Lung (tissue), 12 donors: ENCODE data around the gene DOCK3. TPM values are rescaled to one million over a fixed set of nuclear protein-coding genes. Genes with fewer than 3 reads are reported as not detected.
"Not testable (repeated sequence)": the region's sequence is repeated elsewhere in the genome, so short reads cannot be mapped to it uniquely, and the experiment has no call there.

Experiments
- ATAC-seq: fragments of 200-7000 bp; cut with Tn5 transposase; one replicate; pipeline ENCODE4 v1.9.1; 2020; ENCODE audit warnings: moderate number of reproducible peaks; ENCODE audit not compliant: insufficient read depth, low FRiP score
- DNase-seq, 3 donors: peaks; one replicate each; pipeline ENCODE4 v3.0.0-alpha.2; 2013 to 2017
- H3K27ac ChIP-seq, 2 donors: one replicate each; pipeline ENCODE4 v1.5.1; 2013; ENCODE audit warnings: mild to moderate bottlenecking in 2 of 2, moderate library complexity in 2 of 2, control low read depth in 1 of 2, inconsistent platforms in 1 of 2, low read depth in 1 of 2, low read length in 1 of 2
- H3K27me3 ChIP-seq, 3 donors: one replicate each; pipeline ENCODE4 v1.5.1; 2013; ENCODE audit warnings: low read length in 2 of 3; ENCODE audit not compliant: control insufficient read depth in 3 of 3, insufficient read depth in 3 of 3
- H3K36me3 ChIP-seq, 4 donors: one replicate each; pipeline ENCODE4 v1.5.1; 2013; ENCODE audit warnings: low read length in 4 of 4, mild to moderate bottlenecking in 1 of 4, moderate library complexity in 1 of 4; ENCODE audit not compliant: control insufficient read depth in 4 of 4, insufficient read depth in 4 of 4
- H3K4me1 ChIP-seq, 5 donors: one replicate each; pipeline ENCODE4 v1.5.1; 2013; ENCODE audit warnings: low read length in 5 of 5, mild to moderate bottlenecking in 2 of 5, moderate library complexity in 1 of 5; ENCODE audit not compliant: control insufficient read depth in 5 of 5, insufficient read depth in 5 of 5
- H3K4me3 ChIP-seq: one replicate; pipeline ENCODE4 v1.5.1; 2013; ENCODE audit warnings: mild to moderate bottlenecking, control low read depth, moderate library complexity
- H3K9ac ChIP-seq, 2 donors: one replicate each; pipeline ENCODE4 v1.5.1; 2013; ENCODE audit warnings: low read length in 2 of 2, control low read depth in 1 of 2; ENCODE audit not compliant: insufficient read depth in 1 of 2
- H3K9me3 ChIP-seq, 4 donors: one replicate each; pipeline ENCODE4 v1.5.1; 2013; ENCODE audit warnings: low read length in 3 of 4, mild to moderate bottlenecking in 1 of 4, moderate library complexity in 1 of 4; ENCODE audit not compliant: control insufficient read depth in 4 of 4, insufficient read depth in 3 of 4
- WGBS, 2 donors: extraction: QIAGEN DNeasy Blood & Tissue Kit; methylation state at CpG; one replicate each; pipeline ENCODE4 v1.1.7; 2013; 5-methylcytosine and 5-hydroxymethylcytosine counted together
- polyA plus RNA-seq, 2 donors: library from polyadenylated mRNA; stranded (reverse); fragments of 200-250 nt; gene quantifications; one replicate each; pipeline ENCODE4 v1.2.1, GENCODE V29; 2013
- total RNA-seq, 2 donors: library from RNA; depleted of rRNA in 1 of 2; stranded (reverse); fragments of >200 nt in 1 of 2; gene quantifications; one replicate each; pipeline ENCODE4 v1.2.1, GENCODE V29; 2014 to 2021
- TF ChIP-seq, protein P1 (sequence below): IDR thresholded peaks from 2 replicates; pipeline ENCODE4 v1.5.1; 2012; ENCODE audit warnings: mild to moderate bottlenecking; ENCODE audit errors: control extremely low read depth, extremely low read depth
- donor health status: control.
- donor health status: control.
- donor health status: Bipolar disorder and iron deficiency.
- donor health status: healthy.
- donor health status: DM: yes; HTN: yes; CAD: no.

The DOCK3 gene
- total and polyA plus RNA-seq, 4 donors: 0.06 to 1.4 (median 0.34) TPM

DNA sequence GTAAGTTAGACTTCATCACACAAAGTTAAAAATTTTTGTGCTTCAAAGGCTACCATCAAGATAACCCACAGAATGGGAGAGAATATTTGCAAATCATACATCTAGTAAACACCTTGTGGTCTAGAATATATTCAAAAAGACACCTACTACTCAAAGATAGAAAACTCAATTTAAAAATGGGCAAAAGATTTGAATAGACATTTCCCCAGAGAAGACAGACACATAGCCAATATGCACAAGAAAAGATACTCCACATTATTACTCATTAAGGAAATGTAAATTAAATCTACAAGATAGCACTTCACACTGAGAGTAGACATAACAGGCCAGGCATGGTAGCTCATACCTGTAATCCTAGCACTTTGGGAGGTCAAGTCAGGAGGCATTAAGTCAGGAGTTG lies 622.6 kb downstream of the DOCK3 start:
- DNase-seq (no peak), ATAC-seq (no peak)
- Histone ChIP-seq H3K4me1 (no peaks in the 10 kb centered on the region), H3K27ac (no peak overlapping the region), H3K9ac (no peak overlapping the region), H3K27me3 (no peaks in the 10 kb centered on the region), H3K4me3 (no peak overlapping the region), H3K9me3 (peaks cover 0 to 3% (median 0%) of the 10 kb centered on the region in 4 donors), H3K36me3 (no peaks in the 10 kb centered on the region)
- TF ChIP-seq, protein P1, sequence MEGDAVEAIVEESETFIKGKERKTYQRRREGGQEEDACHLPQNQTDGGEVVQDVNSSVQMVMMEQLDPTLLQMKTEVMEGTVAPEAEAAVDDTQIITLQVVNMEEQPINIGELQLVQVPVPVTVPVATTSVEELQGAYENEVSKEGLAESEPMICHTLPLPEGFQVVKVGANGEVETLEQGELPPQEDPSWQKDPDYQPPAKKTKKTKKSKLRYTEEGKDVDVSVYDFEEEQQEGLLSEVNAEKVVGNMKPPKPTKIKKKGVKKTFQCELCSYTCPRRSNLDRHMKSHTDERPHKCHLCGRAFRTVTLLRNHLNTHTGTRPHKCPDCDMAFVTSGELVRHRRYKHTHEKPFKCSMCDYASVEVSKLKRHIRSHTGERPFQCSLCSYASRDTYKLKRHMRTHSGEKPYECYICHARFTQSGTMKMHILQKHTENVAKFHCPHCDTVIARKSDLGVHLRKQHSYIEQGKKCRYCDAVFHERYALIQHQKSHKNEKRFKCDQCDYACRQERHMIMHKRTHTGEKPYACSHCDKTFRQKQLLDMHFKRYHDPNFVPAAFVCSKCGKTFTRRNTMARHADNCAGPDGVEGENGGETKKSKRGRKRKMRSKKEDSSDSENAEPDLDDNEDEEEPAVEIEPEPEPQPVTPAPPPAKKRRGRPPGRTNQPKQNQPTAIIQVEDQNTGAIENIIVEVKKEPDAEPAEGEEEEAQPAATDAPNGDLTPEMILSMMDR: no peak

DNA sequence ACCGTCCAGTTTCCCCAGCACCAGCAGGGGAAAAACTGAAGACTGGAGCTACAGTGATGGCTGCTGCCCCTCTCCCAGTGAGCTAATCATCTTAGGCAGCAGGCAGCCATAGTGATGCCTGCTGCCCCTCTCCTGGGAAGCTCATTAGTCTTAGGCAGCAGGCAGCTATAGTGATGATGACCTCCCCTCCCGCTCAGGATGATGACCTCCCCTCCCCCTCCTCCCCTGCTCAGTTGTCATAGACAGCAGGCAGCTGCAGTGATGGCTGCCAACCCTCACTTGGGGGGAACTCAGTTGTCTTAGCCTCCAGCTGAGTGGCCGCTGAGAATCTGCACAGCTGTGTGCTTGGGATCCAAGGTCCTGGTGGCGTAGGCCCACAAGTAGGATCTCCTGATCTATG lies 629.5 kb downstream of the DOCK3 start:
- no peaks in the 10 kb centered on the region for H3K9me3 ChIP-seq
- TF ChIP-seq, protein P1: no peak
- H3K4me1 ChIP-seq: no peaks in the 10 kb centered on the region
- ATAC-seq (no peak), DNase-seq (peak in 2 of 3 donors; percentile 1 to 13)
- no peaks in the 10 kb centered on the region for H3K36me3 ChIP-seq
- no peak overlapping the region for H3K4me3 ChIP-seq
- no peaks in the 10 kb centered on the region for H3K27me3 ChIP-seq
- H3K27ac ChIP-seq: no peak overlapping the region
- WGBS, 2 donors: 61 to 67% methylated on average over 4 of the region's 4 CpGs
- H3K9ac ChIP-seq: no peak overlapping the region

DNA sequence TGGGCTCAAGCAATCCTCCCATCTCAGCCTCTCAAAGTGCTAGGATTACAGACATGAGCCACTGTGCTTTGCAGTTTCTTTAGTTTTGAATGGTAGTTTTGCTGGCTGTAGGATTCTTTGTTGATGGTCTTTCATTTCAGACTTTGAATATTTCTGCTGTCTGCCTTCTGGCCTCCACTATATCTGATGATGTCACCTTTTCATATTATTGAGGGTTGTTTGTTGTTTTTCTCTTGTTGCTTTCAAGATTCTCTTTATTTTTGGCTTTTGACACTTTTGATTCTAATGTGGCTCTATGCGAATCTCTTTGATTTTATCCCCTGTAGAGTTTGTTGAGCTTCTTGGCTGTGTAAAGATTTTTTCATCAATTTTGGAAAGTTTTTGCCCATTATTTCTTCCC lies 631.4 kb downstream of the DOCK3 start:
- Histone ChIP-seq H3K9ac (no peak overlapping the region), H3K4me3 (no peak overlapping the region), H3K9me3 (no peaks in the 10 kb centered on the region), H3K27me3 (no peaks in the 10 kb centered on the region), H3K27ac (no peak overlapping the region), H3K36me3 (no peaks in the 10 kb centered on the region), H3K4me1 (no peaks in the 10 kb centered on the region)
- 97 to 100% methylated on average over 1 of the region's 1 CpG for WGBS, 2 donors
- ATAC-seq (no peak), DNase-seq (no peak)
- TF ChIP-seq, protein P1: no peak

DNA sequence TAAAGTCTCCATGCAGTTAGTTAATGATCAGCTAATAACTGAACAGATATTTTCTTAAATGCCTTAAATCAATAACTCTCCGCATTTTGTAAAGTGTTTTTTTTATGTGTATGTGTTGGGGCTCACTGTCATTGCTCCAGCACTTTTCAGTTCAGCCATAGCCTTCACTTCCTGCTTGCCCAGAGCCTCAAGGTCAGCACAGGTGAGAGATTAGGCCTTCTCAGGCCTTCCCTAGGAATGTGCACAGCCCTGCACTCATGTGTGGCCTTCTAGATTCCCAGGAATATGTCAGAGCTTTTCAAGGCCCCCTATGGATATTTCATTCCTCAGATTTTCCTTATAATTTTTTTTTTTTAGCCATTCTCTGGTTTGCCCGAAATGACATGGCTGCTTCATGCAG lies 632.7 kb downstream of the DOCK3 start:
- ATAC-seq (no peak), DNase-seq (no peak)
- H3K9me3 ChIP-seq: no peaks in the 10 kb centered on the region
- no peak overlapping the region for H3K9ac ChIP-seq
- no peaks in the 10 kb centered on the region for H3K36me3 ChIP-seq
- H3K27me3 ChIP-seq: no peaks in the 10 kb centered on the region
- H3K4me1 ChIP-seq: no peaks in the 10 kb centered on the region
- H3K4me3 ChIP-seq: no peak overlapping the region
- TF ChIP-seq, protein P1: no peak
- 87 to 98% methylated on average over 2 of the region's 2 CpGs for WGBS, 2 donors
- no peak overlapping the region for H3K27ac ChIP-seq

DNA sequence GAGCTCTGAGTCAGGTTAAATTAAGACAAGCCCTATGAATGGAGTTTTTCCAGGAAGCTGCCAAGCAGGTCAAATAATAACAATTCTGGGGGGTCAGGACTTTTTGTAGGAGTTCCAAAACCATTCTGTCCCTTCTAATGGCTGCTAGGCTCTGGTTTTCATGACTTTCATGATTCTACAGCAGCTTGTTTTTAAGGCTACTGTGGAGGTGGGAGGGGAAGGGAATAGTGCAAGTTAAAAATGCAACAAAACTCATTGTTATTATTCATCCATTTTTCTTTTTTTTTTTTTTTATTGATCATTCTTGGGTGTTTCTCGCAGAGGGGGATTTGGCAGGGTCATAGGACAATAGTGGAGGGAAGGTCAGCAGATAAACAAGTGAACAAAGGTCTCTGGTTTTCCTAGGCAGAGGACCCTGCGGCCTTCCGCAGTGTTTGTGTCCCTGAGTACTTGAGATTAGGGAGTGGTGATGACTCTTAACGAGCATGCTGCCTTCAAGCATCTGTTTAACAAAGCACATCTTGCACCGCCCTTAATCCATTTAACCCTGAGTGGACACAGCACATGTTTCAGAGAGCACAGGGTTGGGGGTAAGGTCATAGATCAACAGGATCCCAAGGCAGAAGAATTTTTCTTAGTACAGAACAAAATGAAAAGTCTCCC lies 633.3 kb downstream of the DOCK3 start:
- H3K36me3 ChIP-seq, ATAC-seq: not testable (repeated sequence)
- 83% methylated on average over 1 of the region's 5 CpGs; no CpG with 5 or more reads in 1 of the 2 donors for WGBS, 2 donors

More for the DNA sequence above, 633.3 kb downstream of the DOCK3 start:
- H3K9ac ChIP-seq, H3K4me1 ChIP-seq, DNase-seq, H3K9me3 ChIP-seq, H3K27me3 ChIP-seq, H3K4me3 ChIP-seq, H3K27ac ChIP-seq: not testable (repeated sequence)
